GM18511 (cell line): ENCODE data around the gene LCK.

Source experiments
- ATAC-seq: cut with Tn5 transposase; IDR thresholded peaks from one replicate; pipeline ENCODE4 v1.9.1; 2021; ENCODE audit warnings: mild to moderate bottlenecking, moderate library complexity; ENCODE audit not compliant: unreplicated experiment

Gene LCK

GRCh38 chr1:32311709-32312393 is 60.8 kb downstream of the LCK start:
- no peak for ATAC-seq

- ATAC-seq = peak; percentile 39
Measured at GRCh38 chr1:32316903-32317277, 65.8 kb downstream of the LCK start.

- no peak for ATAC-seq
Measured at GRCh38 chr1:32318127-32318869, 67.2 kb downstream of the LCK start.

GRCh38 chr1:32321712-32322291 is 70.7 kb downstream of the LCK start:
- ATAC-seq = no peak

- ATAC-seq = no peak
Measured at GRCh38 chr1:32327204-32327603, 76.1 kb downstream of the LCK start.

GRCh38 chr1:32329931-32330466 is 78.9 kb downstream of the LCK start:
- ATAC-seq = no peak

- ATAC-seq = no peak
Measured at GRCh38 chr1:32330558-32331151, 79.6 kb downstream of the LCK start.

GRCh38 chr1:32331549-32331948 is 80.5 kb downstream of the LCK start:
- ATAC-seq = no peak

GRCh38 chr1:32332290-32333079 is 81.4 kb downstream of the LCK start:
- ATAC-seq = no peak

- no peak for ATAC-seq
Measured at GRCh38 chr1:32333251-32333963, 82.3 kb downstream of the LCK start.

- ATAC-seq = no peak
Measured at GRCh38 chr1:32334274-32334861, 83.3 kb downstream of the LCK start.

- no peak for ATAC-seq
Measured at GRCh38 chr1:32334864-32335534, 83.9 kb downstream of the LCK start.

GRCh38 chr1:32335535-32335789 is 84.4 kb downstream of the LCK start:
- no peak for ATAC-seq
